H54 (cell line): ENCODE data around the gene CAB39L.

Source experiments
- DNase-seq: peaks from one replicate; pipeline ENCODE4 v3.0.0; 2011; ENCODE audit warnings: low spot score, mixed read lengths; ENCODE audit not compliant: insufficient read length
- FAIRE-seq: peaks from 3 replicates; lab custom pipeline; 2011; peaks lifted over from hg19 to GRCh38; lab: Jason Lieb, UNC
- POLR2A ChIP-seq: IDR thresholded peaks from 2 replicates; pipeline ENCODE4 v1.6.1; 2011; ENCODE audit warnings: low read depth, mild to moderate bottlenecking, low read length

CAB39L gene

DNA sequence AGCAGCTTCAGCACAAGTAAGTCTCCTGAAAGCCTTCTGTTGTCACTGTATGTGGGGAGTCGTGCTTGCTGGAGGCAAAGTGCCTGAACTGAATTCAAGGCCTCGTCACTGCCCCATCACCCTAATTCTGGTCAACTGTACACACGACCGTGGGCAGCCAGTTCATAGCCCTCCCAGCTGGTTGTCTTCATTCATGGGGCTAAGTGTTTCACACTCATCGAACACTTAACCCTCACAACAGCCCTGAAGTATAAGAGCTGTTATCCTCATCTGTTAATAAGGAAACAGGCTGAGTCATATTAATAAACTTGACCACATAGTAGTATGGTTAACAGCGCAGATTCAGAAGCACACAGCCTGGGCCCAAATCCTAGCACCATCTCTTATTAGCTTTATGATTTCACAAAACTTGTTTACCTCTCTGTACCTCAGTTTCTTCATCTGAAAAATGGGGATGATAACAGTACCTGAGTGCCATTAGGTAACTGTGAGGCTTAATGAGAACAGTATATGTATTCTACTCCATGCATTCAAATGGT is 129.5 kb downstream of the CAB39L start:
- no peak for TF ChIP-seq POLR2A
- DNase-seq (no peak), FAIRE-seq (no peak)

- FAIRE-seq (no peak), DNase-seq (no peak)
- TF ChIP-seq POLR2A: no peak
Observed at GRCh38 chr13:49311816-49312215, 132.0 kb downstream of the CAB39L start.

GRCh38 chr13:49310251-49310650 is 133.6 kb downstream of the CAB39L start:
- no peak for FAIRE-seq
- no peak for TF ChIP-seq POLR2A
- DNase-seq: no peak

- FAIRE-seq: no peak
- TF ChIP-seq POLR2A: no peak
- DNase-seq: no peak
Observed at GRCh38 chr13:49308921-49309408, 134.9 kb downstream of the CAB39L start.

GRCh38 chr13:49308097-49308875 is 135.6 kb downstream of the CAB39L start:
- no peak for TF ChIP-seq POLR2A
- DNase-seq: no peak
- no peak for FAIRE-seq

- no peak for DNase-seq
- TF ChIP-seq POLR2A: no peak
- no peak for FAIRE-seq
Observed at GRCh38 chr13:49307365-49307764, 136.5 kb downstream of the CAB39L start.

- no peak for FAIRE-seq
- TF ChIP-seq POLR2A: no peak
- DNase-seq: no peak
Observed at GRCh38 chr13:49305792-49306425, 138.0 kb downstream of the CAB39L start.

DNA sequence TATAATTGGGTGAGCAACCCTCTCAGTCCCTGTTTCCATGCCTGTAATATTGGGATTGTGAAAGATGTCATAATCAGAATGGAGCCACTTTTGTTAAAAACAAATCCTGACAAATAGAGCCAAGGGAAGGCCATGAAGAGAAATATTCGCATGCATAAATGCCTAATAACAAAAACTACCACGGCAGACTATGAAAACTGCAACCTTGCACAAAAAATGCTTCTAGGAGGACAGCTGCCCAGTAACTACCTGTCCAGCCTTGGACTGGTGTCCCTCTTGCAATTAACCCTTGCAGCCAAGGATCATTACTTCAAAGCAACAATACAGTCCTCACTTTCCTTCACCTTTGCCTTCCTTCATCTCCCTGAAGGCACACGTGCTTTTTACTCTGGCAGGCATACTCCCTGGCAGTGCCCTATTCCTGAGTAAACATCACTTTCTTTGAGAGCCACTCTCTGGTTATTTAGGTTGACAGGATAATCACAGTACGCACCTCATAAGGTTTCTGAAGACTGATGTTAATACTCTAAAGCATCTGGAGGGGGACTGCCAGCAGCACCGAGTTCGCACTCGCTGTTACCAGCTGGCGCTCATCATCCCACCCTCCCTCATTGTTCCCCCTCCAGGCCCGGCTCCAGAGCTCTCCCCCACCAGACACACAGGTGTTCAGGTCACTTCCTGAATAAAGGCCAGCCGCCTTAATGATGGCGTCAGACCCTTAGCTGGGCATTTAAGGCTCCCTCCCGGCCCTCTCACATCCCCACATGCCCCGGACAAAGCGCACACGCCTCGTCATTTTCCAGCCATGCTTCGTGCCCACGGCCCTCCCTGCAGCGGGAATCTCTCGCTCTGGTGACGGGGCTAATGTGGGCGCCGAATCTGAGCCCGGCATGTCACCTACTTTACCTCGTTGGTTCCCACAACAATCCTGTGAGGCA is 138.8 kb downstream of the CAB39L start:
- no peak for FAIRE-seq
- no peak for DNase-seq
- TF ChIP-seq POLR2A: no peak

GRCh38 chr13:49304356-49304755 is 139.5 kb downstream of the CAB39L start:
- TF ChIP-seq POLR2A: no peak
- FAIRE-seq (no peak), DNase-seq (no peak)

DNA sequence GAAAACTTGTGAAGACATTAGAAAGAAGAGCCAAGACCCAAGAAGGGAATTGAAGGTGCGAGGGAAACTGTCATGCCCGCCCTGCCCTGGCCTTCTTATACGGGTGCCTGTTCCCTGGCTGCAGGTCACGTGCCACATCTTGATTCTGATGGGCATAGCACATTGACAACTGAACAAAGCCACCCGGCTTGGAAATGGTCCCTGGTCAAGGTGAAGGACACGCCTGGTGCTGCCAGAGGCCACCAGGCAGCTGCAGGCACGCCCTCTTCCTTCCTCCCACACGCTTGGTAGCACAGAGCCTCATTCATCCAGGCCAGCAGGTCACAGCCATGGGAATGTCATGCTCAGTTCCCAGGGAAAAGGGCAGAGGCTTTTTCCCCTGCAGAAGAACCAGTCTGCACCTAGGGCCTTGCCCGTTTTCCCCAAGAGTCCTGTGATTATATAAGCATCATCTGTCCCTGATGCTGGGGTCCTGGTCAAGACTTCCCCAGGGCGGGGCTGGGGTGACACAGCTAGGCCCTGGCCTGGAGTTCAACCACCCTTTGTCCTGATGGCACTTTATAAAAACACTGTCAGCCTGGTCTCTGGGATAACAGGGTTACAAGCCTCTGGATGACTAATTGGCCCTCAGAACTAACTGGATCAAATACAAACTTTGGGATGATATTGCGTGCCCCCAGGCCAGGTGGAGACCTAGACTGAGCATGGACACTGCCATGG is 140.2 kb downstream of the CAB39L start:
- no peak for TF ChIP-seq POLR2A
- DNase-seq (no peak), FAIRE-seq (no peak)

GRCh38 chr13:49302817-49303216 is 141.0 kb downstream of the CAB39L start:
- DNase-seq (no peak), FAIRE-seq (no peak)
- TF ChIP-seq POLR2A: no peak

GRCh38 chr13:49302222-49302621 is 141.6 kb downstream of the CAB39L start:
- FAIRE-seq (no peak), DNase-seq (no peak)
- TF ChIP-seq POLR2A: no peak
